ENCODE data around the gene MCM6.

DNA sequence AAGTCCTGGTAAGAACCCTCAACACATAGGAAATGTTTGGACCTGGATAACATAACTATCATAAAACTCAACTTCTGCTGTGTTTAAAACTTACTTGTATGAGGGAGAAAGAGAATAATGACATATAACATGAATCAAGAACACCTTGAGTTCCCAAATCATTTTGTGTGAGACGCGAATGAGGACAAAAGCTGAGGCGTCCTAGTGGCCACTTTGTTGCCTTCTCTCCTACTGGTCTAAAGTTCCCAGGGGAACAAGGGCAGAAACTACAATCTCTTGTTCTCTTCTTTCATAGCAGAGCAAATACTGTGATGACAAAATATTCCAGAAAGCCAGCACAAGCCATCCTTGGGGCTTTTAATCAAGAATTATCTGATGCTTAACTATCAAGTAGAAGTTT is 31.0 kb downstream of the MCM6 start:
- TF ChIP-seq, protein P1, sequence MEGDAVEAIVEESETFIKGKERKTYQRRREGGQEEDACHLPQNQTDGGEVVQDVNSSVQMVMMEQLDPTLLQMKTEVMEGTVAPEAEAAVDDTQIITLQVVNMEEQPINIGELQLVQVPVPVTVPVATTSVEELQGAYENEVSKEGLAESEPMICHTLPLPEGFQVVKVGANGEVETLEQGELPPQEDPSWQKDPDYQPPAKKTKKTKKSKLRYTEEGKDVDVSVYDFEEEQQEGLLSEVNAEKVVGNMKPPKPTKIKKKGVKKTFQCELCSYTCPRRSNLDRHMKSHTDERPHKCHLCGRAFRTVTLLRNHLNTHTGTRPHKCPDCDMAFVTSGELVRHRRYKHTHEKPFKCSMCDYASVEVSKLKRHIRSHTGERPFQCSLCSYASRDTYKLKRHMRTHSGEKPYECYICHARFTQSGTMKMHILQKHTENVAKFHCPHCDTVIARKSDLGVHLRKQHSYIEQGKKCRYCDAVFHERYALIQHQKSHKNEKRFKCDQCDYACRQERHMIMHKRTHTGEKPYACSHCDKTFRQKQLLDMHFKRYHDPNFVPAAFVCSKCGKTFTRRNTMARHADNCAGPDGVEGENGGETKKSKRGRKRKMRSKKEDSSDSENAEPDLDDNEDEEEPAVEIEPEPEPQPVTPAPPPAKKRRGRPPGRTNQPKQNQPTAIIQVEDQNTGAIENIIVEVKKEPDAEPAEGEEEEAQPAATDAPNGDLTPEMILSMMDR (IDR thresholded peaks at IDR 0.05): no peak
- no peak for TF ChIP-seq EP300 (IDR thresholded peaks at IDR 0.05)

All from sigmoid colon (tissue), 4 donors.